SK-N-SH (cell line): Measurements from ENCODE around the gene HIF3A. TPM values are rescaled to one million over a fixed set of nuclear protein-coding genes. Genes with fewer than 3 reads are reported as not detected.

Source experiments
- CTCF ChIA-PET: fragments of 300-600, 350-600 bp; formaldehyde crosslinking; extraction: SDS; loops from one replicate; lab custom pipeline; 2021; lab: Yijun Ruan, JAX
- POLR2A ChIA-PET: fragments of 350-600 bp; sonication (Branson Sonifier 250); formaldehyde crosslinking; extraction: SDS; loops from one replicate; lab custom pipeline; 2020; ENCODE audit warnings: antibody characterized with exemption, inconsistent platforms; lab: Yijun Ruan, JAX
- DNase-seq: peaks from one replicate; pipeline ENCODE4 v3.0.0; 2012
- H2AFZ ChIP-seq: fragments of 200-600 bp; sonication (generic); 2 replicates; pipeline ENCODE4 v1.8.1; 2016; ENCODE audit warnings: antibody characterized with exemption, mild to moderate bottlenecking, low read depth
- H3F3A ChIP-seq: fragments of 200-600 bp; sonication (generic); replicated peaks from 2 replicates; pipeline ENCODE3; 2016; ENCODE audit warnings: antibody characterized with exemption, mild to moderate bottlenecking; ENCODE audit not compliant: insufficient read depth
- H3K27ac ChIP-seq, 2 experiments: fragments of 200-500 bp in 1 of 2; fragments of 200-600 bp in 1 of 2; sonication (Bioruptor generic) in 1 of 2; sonication (generic), shearing (Covaris generic) in 1 of 2; 2 replicates each; pipeline versions ENCODE4 v1.5.1 to v1.6.1; 2014 to 2016; ENCODE audit warnings: low read depth in 2 of 2, inconsistent platforms in 1 of 2, low read length in 1 of 2, mild to moderate bottlenecking in 1 of 2, mixed read lengths in 1 of 2
- H3K27me3 ChIP-seq: fragments of 200-600 bp; sonication (generic), shearing (Covaris generic); 2 replicates; pipeline ENCODE4 v1.6.1; 2016; ENCODE audit warnings: mixed run types; ENCODE audit not compliant: insufficient read depth
- H3K36me3 ChIP-seq, 2 experiments: fragments of 200-500 bp in 1 of 2; fragments of 200-600 bp in 1 of 2; sonication (Bioruptor generic) in 1 of 2; sonication (generic) in 1 of 2; replicated peaks in 1 of 2; 2 replicates each; pipeline versions ENCODE3 to v1.5.1; 2014 to 2016; ENCODE audit warnings: low read length in 1 of 2, mild to moderate bottlenecking in 1 of 2; ENCODE audit not compliant: insufficient read depth in 2 of 2, control insufficient read depth in 1 of 2
- H3K4me1 ChIP-seq, 2 experiments: fragments of 200-500 bp in 1 of 2; fragments of 200-600 bp in 1 of 2; sonication (Bioruptor generic) in 1 of 2; sonication (generic), shearing (Covaris generic) in 1 of 2; 2 replicates each; pipeline versions ENCODE4 v1.5.1 to v1.6.1; 2014 to 2016; ENCODE audit warnings: low read depth in 1 of 2, low read length in 1 of 2, mixed run types in 1 of 2; ENCODE audit not compliant: insufficient read depth in 2 of 2, control insufficient read depth in 1 of 2
- H3K4me2 ChIP-seq: fragments of 200-600 bp; sonication (generic), shearing (Covaris generic); 2 replicates; pipeline ENCODE4 v1.6.1; 2017; ENCODE audit warnings: mixed run types
- H3K4me3 ChIP-seq, 2 experiments: fragments of 200-500 bp in 1 of 2; fragments of 200-600 bp in 1 of 2; sonication (Bioruptor generic) in 1 of 2; sonication (generic), shearing (Covaris generic) in 1 of 2; 2 replicates each; pipeline versions ENCODE4 v1.5.1 to v1.8.1; 2014 to 2016; ENCODE audit warnings: low read depth in 2 of 2, inconsistent platforms in 1 of 2, low read length in 1 of 2, mild to moderate bottlenecking in 1 of 2, mixed read lengths in 1 of 2, moderate library complexity in 1 of 2
- H3K79me2 ChIP-seq: fragments of 200-600 bp; sonication (generic); 2 replicates; pipeline ENCODE4 v1.8.1; 2017; ENCODE audit warnings: mild to moderate bottlenecking; ENCODE audit not compliant: insufficient read depth
- H3K9ac ChIP-seq: fragments of 200-600 bp; sonication (generic); 2 replicates; pipeline ENCODE4 v1.6.1; 2017; ENCODE audit warnings: mixed run types
- H3K9me2 ChIP-seq: fragments of 200-600 bp; sonication (generic); 2 replicates; pipeline ENCODE4 v1.6.1; 2017; ENCODE audit warnings: mixed run types
- H3K9me3 ChIP-seq: fragments of 200-600 bp; sonication (generic); 2 replicates; pipeline ENCODE4 v1.6.1; 2017; ENCODE audit warnings: mixed run types, mild to moderate bottlenecking, moderate library complexity
- H4K20me1 ChIP-seq: fragments of 200-600 bp; sonication (generic); 2 replicates; pipeline ENCODE4 v1.6.1; 2017; ENCODE audit warnings: mild to moderate bottlenecking, mixed run types; ENCODE audit not compliant: insufficient read depth
- CHD2 ChIP-seq: fragments of 150-350 bp; IDR thresholded peaks from 2 replicates; pipeline ENCODE4 v1.6.1; 2018; ENCODE audit warnings: low read length; ENCODE audit not compliant: partially characterized antibody
- ELF1 ChIP-seq: IDR thresholded peaks from 2 replicates; pipeline ENCODE4 v1.4.0; 2012
- EP300 ChIP-seq, 2 experiments: IDR thresholded peaks; 2 replicates each; pipeline versions ENCODE4 v1.4.0 to v1.6.1; 2012; ENCODE audit warnings: borderline replicate concordance in 1 of 2, low read depth in 1 of 2, low read length in 1 of 2
- EZH2phosphoT487 ChIP-seq: fragments of 200-600 bp; sonication (generic); IDR thresholded peaks from 2 replicates; pipeline ENCODE4 v1.6.1; 2017; ENCODE audit warnings: low read depth, mixed run types, mild to moderate bottlenecking, antibody characterized with exemption, moderate library complexity, borderline replicate concordance
- GABPA ChIP-seq: IDR thresholded peaks from 2 replicates; pipeline ENCODE4 v1.4.0; 2012; ENCODE audit warnings: low read depth, mild to moderate bottlenecking
- MEF2A ChIP-seq: IDR thresholded peaks from 2 replicates; pipeline ENCODE4 v1.4.0; 2012; ENCODE audit warnings: low read depth, borderline replicate concordance
- NFIC ChIP-seq: IDR thresholded peaks from 2 replicates; pipeline ENCODE4 v1.4.0; 2012; ENCODE audit warnings: borderline replicate concordance
- RCOR1 ChIP-seq: fragments of 150-350 bp; IDR thresholded peaks from 2 replicates; pipeline ENCODE4 v1.6.1; 2017; ENCODE audit warnings: antibody characterized with exemption, low read length
- RXRA ChIP-seq: IDR thresholded peaks from 2 replicates; pipeline ENCODE4 v1.4.0; 2012; ENCODE audit warnings: low read depth, mild to moderate bottlenecking, borderline replicate concordance
- TAF1 ChIP-seq: IDR thresholded peaks from 2 replicates; pipeline ENCODE4 v1.6.1; 2012; ENCODE audit warnings: low read depth, mild to moderate bottlenecking, low read length, moderate library complexity, borderline replicate concordance
- TCF12 ChIP-seq: IDR thresholded peaks from 2 replicates; pipeline ENCODE4 v1.4.0; 2012
- YY1 ChIP-seq: IDR thresholded peaks from 2 replicates; pipeline ENCODE4 v1.4.0; 2012; ENCODE audit warnings: low read depth, mild to moderate bottlenecking
- WGBS: methylation state at CpG from one replicate; pipeline ENCODE4 v1.1.6; 2017; ENCODE audit warnings: low lambda C conversion rate; 5-methylcytosine and 5-hydroxymethylcytosine counted together
- polyA plus RNA-seq, 3 experiments: library from polyadenylated mRNA; depleted of rRNA; stranded (reverse); fragments of >200 nt; gene quantifications; 2 replicates each; pipeline ENCODE4 v1.2.3, GENCODE V29; 2012
- TF ChIP-seq, protein P1 (sequence below): fragments of 200-600 bp; sonication (generic); IDR thresholded peaks from 2 replicates; pipeline ENCODE4 v1.6.1; 2017; ENCODE audit warnings: antibody characterized with exemption, mild to moderate bottlenecking, moderate library complexity
- TF ChIP-seq, protein P2 (sequence below): fragments of 150-350 bp; IDR thresholded peaks from 2 replicates; pipeline ENCODE4 v1.6.1; 2016; ENCODE audit warnings: mild to moderate bottlenecking, low read depth, low read length
- TF ChIP-seq, protein P3 (sequence below): IDR thresholded peaks from 2 replicates; pipeline ENCODE4 v1.4.0; 2012; ENCODE audit warnings: low read depth, borderline replicate concordance
- TF ChIP-seq, protein P4 (sequence below): IDR thresholded peaks from 2 replicates; pipeline ENCODE4; 2012

Gene HIF3A
- polyA plus RNA-seq, 1 of the 3 experiments (the other 2 are of a cell fraction): 0.92 TPM

DNA sequence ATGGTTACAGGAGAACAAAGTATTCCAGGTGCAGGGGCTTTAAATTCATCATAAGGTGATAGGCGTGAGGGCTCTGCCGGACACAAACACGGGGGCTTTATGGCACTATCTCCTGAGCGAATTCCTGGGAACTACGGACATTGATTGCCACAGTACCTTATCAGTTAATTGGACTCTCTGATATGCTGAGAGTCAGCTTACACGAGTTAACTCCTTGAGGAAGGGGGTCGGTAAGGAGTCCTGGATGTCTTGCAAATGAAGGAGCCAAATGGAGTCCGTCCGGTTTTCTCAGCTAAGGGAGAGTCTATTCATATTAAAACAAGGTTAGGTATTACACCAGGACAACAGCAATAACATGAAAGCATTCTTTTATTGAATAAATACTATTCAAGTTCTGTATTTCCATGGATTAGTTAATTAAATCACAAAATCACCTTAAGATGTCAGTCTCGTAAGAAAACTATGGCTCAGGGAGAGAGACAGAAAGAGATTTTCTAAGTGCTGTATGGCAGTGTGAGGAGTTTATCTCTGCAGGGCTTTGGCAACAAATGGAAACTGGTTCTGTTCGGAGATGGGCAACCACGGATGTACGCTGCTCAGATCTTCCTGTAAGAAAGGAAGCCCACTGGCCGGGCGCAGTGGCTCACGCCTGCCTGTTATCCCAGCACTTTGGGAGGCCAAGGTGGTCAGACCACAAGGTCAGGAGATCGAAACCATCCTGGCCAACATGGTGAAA is 26.2 kb upstream of the HIF3A start:
- CTCF ChIA-PET: interaction anchor here (1.1 to 9.4 kb wide), 4 partner anchors 11 to 242 kb away, joined by 3 to 132 read pairs (median 46); no protein-coding TSS in a partner anchor
- no peak overlapping the region for H3K9ac ChIP-seq

More for the DNA sequence above, 26.2 kb upstream of the HIF3A start:
- Histone ChIP-seq H3K9me3 (no peaks in the 10 kb centered on the region), H3K9me2 (no peaks in the 10 kb centered on the region), H4K20me1 (no peaks in the 10 kb centered on the region), H3K27me3 (no peaks in the 10 kb centered on the region; the same call in 1 of the 2 replicates), H3K27ac (peak overlapping the region in 1 of 2 experiments; percentile 81; a peak in 1 of 4 replicates), H2AFZ (no peak overlapping the region), H3K4me1 (peaks cover 0 to 4% of the 10 kb centered on the region in 2 experiments; a peak in 1 of 4 replicates), H3K36me3 (no peaks in the 10 kb centered on the region), H3F3A (peaks cover 27% of the 10 kb centered on the region), H3K4me2 (no peak overlapping the region), H3K4me3 (no peak overlapping the region), H3K79me2 (no peaks in the 10 kb centered on the region)
- DNase-seq: no peak
- 81% methylated on average over 17 of the region's 17 CpGs for WGBS
- TF ChIP-seq TCF12 (no peak), ELF1 (no peak), MEF2A (no peak), EZH2phosphoT487 (no peak), YY1 (no peak), RXRA (no peak), RCOR1 (no peak), EP300 (IDR thresholded peaks at IDR 0.05; ENCODE audit: borderline replicate concordance in 1 of 2, low read depth in 1 of 2, low read length in 1 of 2) (no peak), CHD2 (no peak), TAF1 (no peak), GABPA (no peak), NFIC (no peak)
- TF ChIP-seq, protein P1, sequence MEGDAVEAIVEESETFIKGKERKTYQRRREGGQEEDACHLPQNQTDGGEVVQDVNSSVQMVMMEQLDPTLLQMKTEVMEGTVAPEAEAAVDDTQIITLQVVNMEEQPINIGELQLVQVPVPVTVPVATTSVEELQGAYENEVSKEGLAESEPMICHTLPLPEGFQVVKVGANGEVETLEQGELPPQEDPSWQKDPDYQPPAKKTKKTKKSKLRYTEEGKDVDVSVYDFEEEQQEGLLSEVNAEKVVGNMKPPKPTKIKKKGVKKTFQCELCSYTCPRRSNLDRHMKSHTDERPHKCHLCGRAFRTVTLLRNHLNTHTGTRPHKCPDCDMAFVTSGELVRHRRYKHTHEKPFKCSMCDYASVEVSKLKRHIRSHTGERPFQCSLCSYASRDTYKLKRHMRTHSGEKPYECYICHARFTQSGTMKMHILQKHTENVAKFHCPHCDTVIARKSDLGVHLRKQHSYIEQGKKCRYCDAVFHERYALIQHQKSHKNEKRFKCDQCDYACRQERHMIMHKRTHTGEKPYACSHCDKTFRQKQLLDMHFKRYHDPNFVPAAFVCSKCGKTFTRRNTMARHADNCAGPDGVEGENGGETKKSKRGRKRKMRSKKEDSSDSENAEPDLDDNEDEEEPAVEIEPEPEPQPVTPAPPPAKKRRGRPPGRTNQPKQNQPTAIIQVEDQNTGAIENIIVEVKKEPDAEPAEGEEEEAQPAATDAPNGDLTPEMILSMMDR: no peak
- TF ChIP-seq, protein P2, sequence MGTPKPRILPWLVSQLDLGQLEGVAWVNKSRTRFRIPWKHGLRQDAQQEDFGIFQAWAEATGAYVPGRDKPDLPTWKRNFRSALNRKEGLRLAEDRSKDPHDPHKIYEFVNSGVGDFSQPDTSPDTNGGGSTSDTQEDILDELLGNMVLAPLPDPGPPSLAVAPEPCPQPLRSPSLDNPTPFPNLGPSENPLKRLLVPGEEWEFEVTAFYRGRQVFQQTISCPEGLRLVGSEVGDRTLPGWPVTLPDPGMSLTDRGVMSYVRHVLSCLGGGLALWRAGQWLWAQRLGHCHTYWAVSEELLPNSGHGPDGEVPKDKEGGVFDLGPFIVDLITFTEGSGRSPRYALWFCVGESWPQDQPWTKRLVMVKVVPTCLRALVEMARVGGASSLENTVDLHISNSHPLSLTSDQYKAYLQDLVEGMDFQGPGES: no peak
- TF ChIP-seq, protein P3, sequence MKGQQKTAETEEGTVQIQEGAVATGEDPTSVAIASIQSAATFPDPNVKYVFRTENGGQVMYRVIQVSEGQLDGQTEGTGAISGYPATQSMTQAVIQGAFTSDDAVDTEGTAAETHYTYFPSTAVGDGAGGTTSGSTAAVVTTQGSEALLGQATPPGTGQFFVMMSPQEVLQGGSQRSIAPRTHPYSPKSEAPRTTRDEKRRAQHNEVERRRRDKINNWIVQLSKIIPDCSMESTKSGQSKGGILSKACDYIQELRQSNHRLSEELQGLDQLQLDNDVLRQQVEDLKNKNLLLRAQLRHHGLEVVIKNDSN: no peak
- TF ChIP-seq, protein P4, sequence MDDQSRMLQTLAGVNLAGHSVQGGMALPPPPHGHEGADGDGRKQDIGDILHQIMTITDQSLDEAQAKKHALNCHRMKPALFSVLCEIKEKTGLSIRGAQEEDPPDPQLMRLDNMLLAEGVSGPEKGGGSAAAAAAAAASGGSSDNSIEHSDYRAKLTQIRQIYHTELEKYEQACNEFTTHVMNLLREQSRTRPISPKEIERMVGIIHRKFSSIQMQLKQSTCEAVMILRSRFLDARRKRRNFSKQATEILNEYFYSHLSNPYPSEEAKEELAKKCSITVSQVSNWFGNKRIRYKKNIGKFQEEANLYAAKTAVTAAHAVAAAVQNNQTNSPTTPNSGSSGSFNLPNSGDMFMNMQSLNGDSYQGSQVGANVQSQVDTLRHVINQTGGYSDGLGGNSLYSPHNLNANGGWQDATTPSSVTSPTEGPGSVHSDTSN: no peak
- POLR2A ChIA-PET: interaction anchor here (0.6 kb wide), 1 partner anchor 115 kb away, joined by 3 read pairs; no protein-coding TSS in a partner anchor
